Right lobe of liver (tissue), 4 donors: ENCODE measurements around the gene PRRX1.

ENCODE experiments used
- POLR2A ChIP-seq: fragments of 450-650 bp; IDR thresholded peaks from one replicate; pipeline ENCODE4 v1.6.1; 2017; ENCODE audit warnings: antibody characterized with exemption, mild to moderate bottlenecking
- TF ChIP-seq, protein P1 (sequence below), 4 donors: fragments of 200-600 bp in 3 of 4; fragments of 450-650 bp in 1 of 4; IDR thresholded peaks; one replicate each; pipeline versions ENCODE4 v1.5.1 to v1.8.0; 2016 to 2022; ENCODE audit warnings: antibody characterized with exemption in 4 of 4, mild to moderate bottlenecking in 2 of 4
- donor health status: DM: no; HTN: no; CAD: no.
- donor health status: DM: no; HTN: no; CAD: no.
- donor health status: DM: no; HTN: yes; CAD: no.

DNA sequence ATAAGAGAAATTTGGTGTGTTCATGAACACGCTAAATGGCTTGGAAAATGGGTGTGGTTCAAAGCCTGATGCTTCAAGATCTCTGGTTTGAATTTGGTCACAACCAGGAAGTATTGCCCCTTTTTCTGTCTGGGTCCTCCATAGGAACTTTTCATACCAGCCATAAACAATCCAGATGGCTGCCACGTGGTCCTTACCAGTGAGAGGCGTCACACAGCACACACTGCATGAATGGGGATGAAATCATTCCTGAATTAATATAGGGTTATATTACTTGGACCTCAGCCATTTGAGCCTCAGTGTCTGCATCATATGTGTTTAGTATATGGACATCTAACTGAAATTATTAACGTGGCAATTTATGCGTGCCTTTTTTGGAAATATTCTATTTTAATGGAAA, 64.0 kb downstream of the PRRX1 start:
- no peak for TF ChIP-seq POLR2A
- TF ChIP-seq, protein P1, sequence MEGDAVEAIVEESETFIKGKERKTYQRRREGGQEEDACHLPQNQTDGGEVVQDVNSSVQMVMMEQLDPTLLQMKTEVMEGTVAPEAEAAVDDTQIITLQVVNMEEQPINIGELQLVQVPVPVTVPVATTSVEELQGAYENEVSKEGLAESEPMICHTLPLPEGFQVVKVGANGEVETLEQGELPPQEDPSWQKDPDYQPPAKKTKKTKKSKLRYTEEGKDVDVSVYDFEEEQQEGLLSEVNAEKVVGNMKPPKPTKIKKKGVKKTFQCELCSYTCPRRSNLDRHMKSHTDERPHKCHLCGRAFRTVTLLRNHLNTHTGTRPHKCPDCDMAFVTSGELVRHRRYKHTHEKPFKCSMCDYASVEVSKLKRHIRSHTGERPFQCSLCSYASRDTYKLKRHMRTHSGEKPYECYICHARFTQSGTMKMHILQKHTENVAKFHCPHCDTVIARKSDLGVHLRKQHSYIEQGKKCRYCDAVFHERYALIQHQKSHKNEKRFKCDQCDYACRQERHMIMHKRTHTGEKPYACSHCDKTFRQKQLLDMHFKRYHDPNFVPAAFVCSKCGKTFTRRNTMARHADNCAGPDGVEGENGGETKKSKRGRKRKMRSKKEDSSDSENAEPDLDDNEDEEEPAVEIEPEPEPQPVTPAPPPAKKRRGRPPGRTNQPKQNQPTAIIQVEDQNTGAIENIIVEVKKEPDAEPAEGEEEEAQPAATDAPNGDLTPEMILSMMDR (IDR thresholded peaks at IDR 0.05), result no peak
